Mesenchymal stem cell (in vitro differentiated cells and primary cell): Measurements from ENCODE around the gene ARHGEF17.

Experiments used
- DNase-seq: peaks from one replicate; pipeline ENCODE4 v3.0.0-alpha.2; 2013
- H2AFZ ChIP-seq: one replicate; pipeline ENCODE4 v1.6.1; 2013; ENCODE audit warnings: low read depth, mild to moderate bottlenecking, control low read depth, inconsistent platforms, low read length, moderate library complexity
- H2AK5ac ChIP-seq: 2 replicates; pipeline ENCODE4 v1.6.1; 2013; ENCODE audit warnings: low read length, moderate library complexity, mild to moderate bottlenecking, inconsistent platforms; ENCODE audit not compliant: severe bottlenecking
- H2BK120ac ChIP-seq: one replicate; pipeline ENCODE4 v1.6.1; 2013; ENCODE audit warnings: low read depth, mild to moderate bottlenecking, inconsistent platforms, low read length, moderate library complexity
- H2BK12ac ChIP-seq, 2 experiments: one replicate each; pipeline ENCODE4 v1.6.1; 2013; ENCODE audit warnings: inconsistent platforms in 2 of 2, low read length in 2 of 2, mild to moderate bottlenecking in 2 of 2, moderate library complexity in 2 of 2, control low read depth in 1 of 2
- H2BK15ac ChIP-seq: one replicate; pipeline ENCODE4 v1.6.1; 2013; ENCODE audit warnings: mild to moderate bottlenecking, low read depth, inconsistent platforms; ENCODE audit not compliant: poor library complexity, severe bottlenecking
- H2BK5ac ChIP-seq: 2 replicates; pipeline ENCODE4 v1.6.1; 2013; ENCODE audit warnings: low read depth, mild to moderate bottlenecking, low read length, control low read depth, inconsistent platforms; ENCODE audit not compliant: poor library complexity, severe bottlenecking
- H3K14ac ChIP-seq, 2 experiments: one replicate each; pipeline ENCODE4 v1.6.1; 2013; ENCODE audit warnings: inconsistent platforms in 2 of 2, low read length in 2 of 2, control low read depth in 1 of 2, mild to moderate bottlenecking in 1 of 2, moderate library complexity in 1 of 2
- H3K18ac ChIP-seq, 2 experiments: one replicate each; pipeline ENCODE4 v1.6.1; 2013; ENCODE audit warnings: inconsistent platforms in 2 of 2, low read length in 2 of 2, control low read depth in 1 of 2, low read depth in 1 of 2, mild to moderate bottlenecking in 1 of 2
- H3K23ac ChIP-seq, 2 experiments: one replicate each; pipeline ENCODE4 v1.6.1; 2013; ENCODE audit warnings: inconsistent platforms in 2 of 2, low read length in 2 of 2, mild to moderate bottlenecking in 2 of 2, moderate library complexity in 2 of 2, control low read depth in 1 of 2
- H3K27ac ChIP-seq: 2 replicates; pipeline ENCODE4 v1.5.1; 2013; ENCODE audit warnings: mild to moderate bottlenecking, moderate library complexity, low read length, control low read depth, inconsistent platforms; ENCODE audit not compliant: poor library complexity, severe bottlenecking
- H3K27me3 ChIP-seq, 2 experiments: 2 replicates each; pipeline versions ENCODE4 v1.6.1 to v1.7.0; 2013; ENCODE audit warnings: low read length in 2 of 2, mild to moderate bottlenecking in 2 of 2, moderate library complexity in 2 of 2, control low read depth in 1 of 2, inconsistent platforms in 1 of 2; ENCODE audit not compliant: control insufficient read depth in 1 of 2, insufficient read depth in 1 of 2
- H3K36me3 ChIP-seq, 2 experiments: 2 replicates each; pipeline versions ENCODE4 v1.6.1 to v1.7.0; 2013; ENCODE audit warnings: low read length in 2 of 2, control low read depth in 1 of 2, inconsistent platforms in 1 of 2, low read depth in 1 of 2, mild to moderate bottlenecking in 1 of 2; ENCODE audit not compliant: insufficient read depth in 2 of 2, control insufficient read depth in 1 of 2
- H3K4ac ChIP-seq, 2 experiments: one replicate each; pipeline ENCODE4 v1.6.1; 2013; ENCODE audit warnings: inconsistent platforms in 2 of 2, low read length in 2 of 2, mild to moderate bottlenecking in 2 of 2, moderate library complexity in 2 of 2, control low read depth in 1 of 2, low read depth in 1 of 2
- H3K4me1 ChIP-seq: 2 replicates; pipeline ENCODE4 v1.6.1; 2013; ENCODE audit warnings: low read depth, low read length, control low read depth; ENCODE audit not compliant: control insufficient read depth, insufficient read depth
- H3K4me2 ChIP-seq: 2 replicates; pipeline ENCODE4 v1.6.1; 2013; ENCODE audit warnings: low read length, mild to moderate bottlenecking, inconsistent platforms; ENCODE audit not compliant: poor library complexity, severe bottlenecking
- H3K4me3 ChIP-seq, 2 experiments: 2 replicates each; pipeline versions ENCODE4 v1.5.1 to v1.7.0; 2013; ENCODE audit warnings: low read length in 2 of 2, mild to moderate bottlenecking in 2 of 2, control low read depth in 1 of 2, low read depth in 1 of 2; ENCODE audit not compliant: insufficient read depth in 1 of 2
- H3K79me1 ChIP-seq: replicated peaks from 2 replicates; pipeline ENCODE4 v1.6.1; 2013; ENCODE audit warnings: mild to moderate bottlenecking, control low read depth, low read length, inconsistent platforms; ENCODE audit not compliant: poor library complexity, severe bottlenecking
- H3K9ac ChIP-seq: 2 replicates; pipeline ENCODE4 v1.7.0; 2013; ENCODE audit warnings: mild to moderate bottlenecking, low read length, moderate library complexity
- H3K9me3 ChIP-seq: 2 replicates; pipeline ENCODE4 v1.7.0; 2013; ENCODE audit warnings: mild to moderate bottlenecking, low read length; ENCODE audit not compliant: control insufficient read depth
- H4K8ac ChIP-seq: one replicate; pipeline ENCODE4 v1.6.1; 2013; ENCODE audit warnings: inconsistent platforms, mild to moderate bottlenecking, low read length, moderate library complexity
- H4K91ac ChIP-seq: one replicate; pipeline ENCODE4 v1.6.1; 2013; ENCODE audit warnings: mild to moderate bottlenecking, low read length, inconsistent platforms
- WGBS: methylation state at CpG from one replicate; pipeline ENCODE4 v1.1.7; 2013; ENCODE audit warnings: mixed read lengths; 5-methylcytosine and 5-hydroxymethylcytosine counted together

Gene ARHGEF17

DNA sequence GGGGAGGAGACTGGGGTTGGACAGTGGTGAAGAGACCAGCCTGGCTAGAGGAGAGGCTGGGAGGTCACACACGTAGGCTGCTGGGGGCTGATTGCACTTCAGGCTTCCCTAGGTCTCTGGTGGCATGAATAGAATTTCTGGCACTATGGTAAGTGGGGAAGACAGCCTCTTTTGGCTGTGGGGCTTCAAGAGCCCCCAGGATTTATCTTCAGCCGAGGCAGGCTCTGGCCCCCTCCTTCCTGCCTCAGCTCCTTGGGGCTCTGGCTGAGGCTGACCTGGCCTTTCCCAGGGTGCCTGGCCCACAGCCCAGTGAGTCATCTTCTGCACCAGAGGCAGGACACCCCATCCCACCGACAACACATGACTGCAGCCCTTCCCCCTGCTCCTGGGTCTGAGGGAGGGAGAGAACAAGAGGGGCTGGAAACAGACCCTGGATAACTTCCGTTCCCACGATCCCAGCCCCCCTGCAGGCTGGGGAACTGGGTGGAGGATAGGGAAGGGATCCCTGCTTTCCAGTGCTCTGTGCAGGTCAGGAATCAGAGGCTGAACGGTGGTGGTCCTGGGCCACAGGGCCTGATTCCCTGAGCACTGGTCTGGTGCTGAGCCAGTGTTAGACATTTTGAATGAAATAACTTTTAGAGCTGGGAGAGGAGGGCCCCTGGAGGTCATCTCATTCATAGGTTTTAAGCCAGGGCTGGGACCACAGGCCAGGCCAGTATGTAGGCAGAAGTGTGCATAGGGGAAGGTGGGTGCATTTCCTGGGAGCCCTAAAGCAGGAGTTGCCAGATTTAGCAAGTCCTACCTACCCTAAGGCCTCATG lies 26.5 kb downstream of the ARHGEF17 start:
- Histone ChIP-seq H2AK5ac (peak overlapping the region; percentile 94), H2AFZ (no peak overlapping the region), H2BK5ac (peak overlapping the region; percentile 86), H4K8ac (peak overlapping the region; percentile 91), H3K18ac (peak overlapping the region; percentile 97 to 98), H3K36me3 (peaks cover 0 to 15% of the 10 kb centered on the region in 2 experiments), H2BK12ac (peak overlapping the region; percentile 97), H3K27me3 (no peaks in the 10 kb centered on the region), H2BK15ac (peak overlapping the region; percentile 82), H3K79me1 (peaks cover 16% of the 10 kb centered on the region), H4K91ac (peak overlapping the region; percentile 97), H3K4me3 (peak overlapping the region in 1 of 2 experiments; percentile 47), H3K23ac (peak overlapping the region in 1 of 2 experiments; percentile 51), H3K4me1 (peaks cover 49% of the 10 kb centered on the region), H3K9ac (peak overlapping the region; percentile 63), H3K14ac (peak overlapping the region in 1 of 2 experiments; percentile 84), H3K4ac (peak overlapping the region; percentile 86 to 93), H3K4me2 (peak overlapping the region; percentile 30), H2BK120ac (peak overlapping the region; percentile 91), H3K27ac (peak overlapping the region; percentile 88), H3K9me3 (no peaks in the 10 kb centered on the region)
- 0% methylated on average over 5 of the region's 6 CpGs for WGBS
- peak; percentile 96 for DNase-seq

DNA sequence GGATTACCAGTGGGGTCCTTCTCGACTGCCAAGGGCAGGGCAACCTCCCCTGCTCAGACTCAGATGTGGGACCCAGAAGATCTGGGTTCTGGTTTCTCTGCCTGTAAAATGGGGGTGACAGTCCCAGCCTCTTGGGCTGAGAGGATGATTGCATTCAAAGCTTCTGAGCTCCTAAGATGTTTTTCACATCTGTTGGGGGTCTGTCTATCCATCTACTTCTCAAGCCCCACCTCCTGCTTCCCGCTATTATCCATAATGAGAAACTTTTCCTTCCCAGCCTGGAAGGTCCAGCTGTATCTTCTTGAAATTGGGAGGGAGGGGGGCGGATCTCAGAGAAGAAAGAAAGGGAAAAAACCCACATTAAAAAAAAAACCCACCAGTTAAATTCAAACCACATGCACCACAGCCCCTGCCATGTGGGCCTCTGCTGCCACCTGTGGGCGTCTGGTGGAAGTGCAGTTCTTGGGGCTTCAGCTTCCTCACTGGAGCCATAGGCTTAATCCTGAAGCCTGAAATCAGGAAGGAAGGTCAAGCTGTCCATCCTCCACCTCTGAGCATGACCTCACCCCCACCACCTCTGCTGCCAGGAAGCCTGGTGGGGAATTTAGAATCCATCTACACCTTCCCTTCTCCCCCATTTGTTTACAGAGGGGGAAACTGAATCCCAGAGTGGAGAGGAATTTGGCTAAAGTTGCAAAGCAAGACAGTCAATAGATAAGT lies 27.3 kb downstream of the ARHGEF17 start:
- H4K91ac ChIP-seq = peak overlapping the region; percentile 97

DNA sequence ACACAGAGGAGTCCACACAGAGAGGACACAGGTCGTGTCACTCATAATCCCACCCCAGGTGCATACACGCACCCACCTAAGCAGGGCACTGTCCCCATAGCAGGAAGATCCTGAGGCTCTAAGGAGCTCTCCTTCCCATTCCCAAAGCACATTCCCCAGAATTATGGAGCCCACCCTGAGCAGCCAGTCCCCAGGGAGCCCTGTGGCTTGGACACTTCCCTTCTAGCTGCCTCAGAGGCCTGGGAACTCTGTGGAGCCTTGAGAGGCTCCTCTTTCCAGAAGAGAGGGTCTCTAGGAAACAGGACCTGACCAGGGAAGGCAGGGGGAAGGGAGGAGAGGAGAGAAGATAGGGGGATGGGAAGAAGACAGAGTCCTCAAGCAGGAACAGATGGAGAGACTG lies 29.8 kb downstream of the ARHGEF17 start:
- WGBS = 91% methylated on average over 2 of the region's 2 CpGs
- Histone ChIP-seq H2BK12ac (no peak overlapping the region), H3K4me3 (no peak overlapping the region), H3K9me3 (no peaks in the 10 kb centered on the region), H2BK120ac (no peak overlapping the region), H2BK5ac (no peak overlapping the region), H2AFZ (no peak overlapping the region), H3K9ac (no peak overlapping the region), H3K23ac (no peak overlapping the region), H3K4me1 (peaks cover 38% of the 10 kb centered on the region), H3K36me3 (peaks cover 0 to 37% of the 10 kb centered on the region in 2 experiments), H4K91ac (no peak overlapping the region), H4K8ac (no peak overlapping the region), H3K4ac (peak overlapping the region in 1 of 2 experiments; percentile 17), H3K14ac (no peak overlapping the region), H3K79me1 (peaks cover 30% of the 10 kb centered on the region), H2AK5ac (no peak overlapping the region), H3K18ac (no peak overlapping the region), H3K27me3 (no peaks in the 10 kb centered on the region), H3K4me2 (no peak overlapping the region), H3K27ac (no peak overlapping the region), H2BK15ac (no peak overlapping the region)
- DNase-seq = no peak

More for the DNA sequence above, 27.3 kb downstream of the ARHGEF17 start:
- Histone ChIP-seq H2BK12ac (peak overlapping the region; percentile 38 to 97), H3K27me3 (no peaks in the 10 kb centered on the region), H3K23ac (peak overlapping the region in 1 of 2 experiments; percentile 28), H3K18ac (peak overlapping the region; percentile 97 to 98), H2BK120ac (peak overlapping the region; percentile 91), H4K8ac (peak overlapping the region; percentile 90), H3K27ac (peak overlapping the region; percentile 88), H3K9ac (peak overlapping the region; percentile 63), H3K79me1 (peaks cover 19% of the 10 kb centered on the region), H3K4me2 (peak overlapping the region; percentile 30), H3K9me3 (no peaks in the 10 kb centered on the region), H3K4ac (peak overlapping the region; percentile 82 to 93), H3K36me3 (peaks cover 0 to 21% of the 10 kb centered on the region in 2 experiments), H2BK15ac (peak overlapping the region; percentile 68), H3K14ac (peak overlapping the region in 1 of 2 experiments; percentile 84), H2AFZ (no peak overlapping the region), H2AK5ac (peak overlapping the region; percentile 74), H3K4me1 (peaks cover 49% of the 10 kb centered on the region), H2BK5ac (peak overlapping the region; percentile 48), H3K4me3 (peak overlapping the region in 1 of 2 experiments; percentile 47)
- peak; percentile 90 for DNase-seq
- WGBS = 14% methylated on average over 2 of the region's 4 CpGs

DNA sequence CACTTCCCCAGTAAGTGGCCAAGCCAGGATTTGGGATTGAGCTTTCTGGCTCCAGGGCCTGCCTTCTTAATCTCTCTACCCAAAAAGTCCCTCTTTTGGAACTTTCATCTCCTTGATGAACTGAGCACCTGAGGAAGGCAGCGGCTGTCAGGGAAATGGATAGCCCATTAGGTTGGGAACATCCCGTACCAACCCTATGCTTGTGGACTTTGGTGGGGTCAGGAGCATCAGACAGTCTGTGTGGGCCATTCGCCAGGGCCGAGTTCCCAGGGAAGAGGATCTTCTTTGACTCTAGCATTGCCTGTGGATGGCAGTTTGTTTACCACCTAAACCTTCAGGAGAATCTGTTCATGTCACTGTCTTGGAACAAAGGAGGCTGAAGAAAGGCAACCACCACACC lies 30.2 kb downstream of the ARHGEF17 start:
- peaks cover 37% of the 10 kb centered on the region for H3K4me1 ChIP-seq
- H2BK5ac ChIP-seq = no peak overlapping the region
- no peak overlapping the region for H3K4ac ChIP-seq
- peak overlapping the region in 1 of 2 experiments; percentile 47 for H3K14ac ChIP-seq
- peaks cover 0 to 37% of the 10 kb centered on the region in 2 experiments for H3K36me3 ChIP-seq
- H2BK120ac ChIP-seq = no peak overlapping the region
- WGBS = 96% methylated on average over 4 of the region's 4 CpGs
- no peak overlapping the region for H3K9ac ChIP-seq
- H4K8ac ChIP-seq = no peak overlapping the region
- H3K9me3 ChIP-seq = no peaks in the 10 kb centered on the region
- H3K27me3 ChIP-seq = no peaks in the 10 kb centered on the region
- no peak for DNase-seq
- H2BK15ac ChIP-seq = no peak overlapping the region
- H4K91ac ChIP-seq = no peak overlapping the region
- H2BK12ac ChIP-seq = no peak overlapping the region
- H3K79me1 ChIP-seq = peaks cover 32% of the 10 kb centered on the region
- no peak overlapping the region for H2AK5ac ChIP-seq
- no peak overlapping the region for H3K4me3 ChIP-seq
- no peak overlapping the region for H3K23ac ChIP-seq
- no peak overlapping the region for H3K18ac ChIP-seq
- H3K27ac ChIP-seq = no peak overlapping the region
- H2AFZ ChIP-seq = no peak overlapping the region
- no peak overlapping the region for H3K4me2 ChIP-seq
